Smooth muscle cell (in vitro differentiated cells): ENCODE measurements around the gene ATP2B2. TPM values are rescaled to one million over a fixed set of nuclear protein-coding genes. Genes with fewer than 3 reads are reported as not detected.

Experiments
- DNase-seq: peaks from one replicate; lab custom pipeline; 2025; ENCODE audit not compliant: unreplicated experiment; lab: John Stamatoyannopoulos, UW
- H2AFZ ChIP-seq: fragments of 200-600 bp; sonication (generic); 2 replicates; pipeline ENCODE4 v1.6.0; 2016; ENCODE audit warnings: antibody characterized with exemption, low read depth, mild to moderate bottlenecking
- H3F3A ChIP-seq: fragments of 200-600 bp; sonication (generic); 2 replicates; pipeline ENCODE4 v1.6.0; 2017; ENCODE audit warnings: antibody characterized with exemption, low read depth
- H3K27ac ChIP-seq: fragments of 200-600 bp; sonication (generic); 2 replicates; pipeline ENCODE4 v1.5.1; 2016; ENCODE audit warnings: low read depth, mild to moderate bottlenecking
- H3K27me3 ChIP-seq: fragments of 200-600 bp; sonication (generic); 2 replicates; pipeline ENCODE4 v1.6.1; 2016; ENCODE audit warnings: low read depth, mild to moderate bottlenecking
- H3K36me3 ChIP-seq: fragments of 200-600 bp; sonication (generic); 2 replicates; pipeline ENCODE4 v1.5.1; 2016; ENCODE audit warnings: low read depth
- H3K4me1 ChIP-seq: fragments of 200-600 bp; sonication (generic); 2 replicates; pipeline ENCODE4 v1.5.1; 2016; ENCODE audit warnings: low read depth
- H3K4me2 ChIP-seq: fragments of 200-600 bp; sonication (generic); 2 replicates; pipeline ENCODE4 v1.6.0; 2016; ENCODE audit warnings: mild to moderate bottlenecking
- H3K4me3 ChIP-seq: fragments of 200-600 bp; sonication (generic); 2 replicates; pipeline ENCODE4 v1.5.1; 2016; ENCODE audit warnings: mild to moderate bottlenecking
- H3K79me2 ChIP-seq: fragments of 200-600 bp; sonication (generic); 2 replicates; pipeline ENCODE4 v1.6.0; 2016; ENCODE audit warnings: low read depth, mild to moderate bottlenecking
- H3K9ac ChIP-seq: fragments of 200-600 bp; sonication (generic); 2 replicates; pipeline ENCODE4 v1.6.0; 2016; ENCODE audit warnings: low read depth
- H3K9me3 ChIP-seq: fragments of 200-600 bp; sonication (generic); replicated peaks from 2 replicates; pipeline ENCODE4 v1.5.1; 2016; ENCODE audit warnings: low read depth
- H4K20me1 ChIP-seq: fragments of 200-600 bp; sonication (generic); 2 replicates; pipeline ENCODE4 v1.6.0; 2016; ENCODE audit warnings: low read depth
- WGBS: methylation state at CpG from one replicate; pipeline ENCODE4 v1.1.7; 2016; ENCODE audit warnings: low lambda C conversion rate; 5-methylcytosine and 5-hydroxymethylcytosine counted together
- polyA plus RNA-seq: library from polyadenylated mRNA; unstranded; fragments of >200 nt; fragmentation: Nextera tagmentation; extraction: Ambion mirVana; gene quantifications from 2 replicates; pipeline ENCODE4 v1.2.1, GENCODE V29; 2016
- total RNA-seq: library from RNA; depleted of rRNA; stranded (reverse); fragments of >200 nt; gene quantifications from 2 replicates; pipeline ENCODE4 v1.2.3, GENCODE V29; 2014
- TF ChIP-seq, protein P1 (sequence below): fragments of 200-600 bp; sonication (generic); IDR thresholded peaks from 2 replicates; pipeline ENCODE4 v1.5.1; 2017; ENCODE audit warnings: borderline replicate concordance, mild to moderate bottlenecking, antibody characterized with exemption; ENCODE audit not compliant: insufficient read depth, poor library complexity, severe bottlenecking

ATP2B2 gene
- total and polyA plus RNA-seq, 2 experiments from 2014 or later, result not detected

DNA sequence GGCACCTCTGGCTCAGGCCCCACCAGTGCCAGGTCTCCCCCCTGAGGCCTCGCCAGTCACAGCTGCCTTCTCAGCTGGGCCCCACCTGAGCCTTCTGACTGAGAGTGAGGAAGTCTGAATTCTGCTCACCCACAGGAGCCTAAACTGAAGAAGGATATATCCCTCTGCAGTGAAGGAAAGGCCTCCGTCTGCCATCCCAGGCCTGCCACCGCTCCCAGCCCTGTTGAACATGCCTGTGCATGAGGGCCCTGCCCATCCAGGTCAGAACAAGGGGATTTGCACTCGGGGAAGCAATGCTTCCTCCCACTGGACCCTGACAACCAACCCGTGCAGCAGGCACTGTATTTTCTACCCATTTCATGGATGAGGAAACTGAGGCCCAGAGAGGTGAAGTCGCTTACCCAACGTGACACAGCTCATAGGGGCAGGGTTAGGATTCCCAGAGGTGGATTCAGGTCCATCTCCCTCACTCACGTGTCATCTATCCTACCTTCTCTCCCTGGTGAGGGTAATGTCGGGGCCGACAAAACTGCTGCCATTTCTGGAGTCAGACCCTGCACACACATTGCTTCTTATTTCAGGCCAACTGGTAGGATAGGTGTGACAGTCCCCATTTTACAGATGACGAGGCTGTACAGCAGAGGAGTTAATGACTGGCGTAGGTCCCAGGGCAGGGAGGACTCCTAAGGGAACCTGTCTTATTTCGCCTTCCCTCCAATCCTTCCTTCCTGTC, 22.6 kb downstream of the ATP2B2 start:
- Histone ChIP-seq H3K27me3 (no peaks in the 10 kb centered on the region), H3K9ac (no peak overlapping the region), H4K20me1 (no peaks in the 10 kb centered on the region), H3K4me2 (no peak overlapping the region), H2AFZ (no peak overlapping the region), H3K36me3 (no peaks in the 10 kb centered on the region), H3K79me2 (no peaks in the 10 kb centered on the region), H3K4me1 (no peaks in the 10 kb centered on the region), H3K9me3 (no peaks in the 10 kb centered on the region), H3K4me3 (no peak overlapping the region), H3K27ac (no peak overlapping the region), H3F3A (no peaks in the 10 kb centered on the region)
- DNase-seq, result no peak
- WGBS, result 89% methylated on average over 13 of the region's 13 CpGs
- TF ChIP-seq, protein P1, sequence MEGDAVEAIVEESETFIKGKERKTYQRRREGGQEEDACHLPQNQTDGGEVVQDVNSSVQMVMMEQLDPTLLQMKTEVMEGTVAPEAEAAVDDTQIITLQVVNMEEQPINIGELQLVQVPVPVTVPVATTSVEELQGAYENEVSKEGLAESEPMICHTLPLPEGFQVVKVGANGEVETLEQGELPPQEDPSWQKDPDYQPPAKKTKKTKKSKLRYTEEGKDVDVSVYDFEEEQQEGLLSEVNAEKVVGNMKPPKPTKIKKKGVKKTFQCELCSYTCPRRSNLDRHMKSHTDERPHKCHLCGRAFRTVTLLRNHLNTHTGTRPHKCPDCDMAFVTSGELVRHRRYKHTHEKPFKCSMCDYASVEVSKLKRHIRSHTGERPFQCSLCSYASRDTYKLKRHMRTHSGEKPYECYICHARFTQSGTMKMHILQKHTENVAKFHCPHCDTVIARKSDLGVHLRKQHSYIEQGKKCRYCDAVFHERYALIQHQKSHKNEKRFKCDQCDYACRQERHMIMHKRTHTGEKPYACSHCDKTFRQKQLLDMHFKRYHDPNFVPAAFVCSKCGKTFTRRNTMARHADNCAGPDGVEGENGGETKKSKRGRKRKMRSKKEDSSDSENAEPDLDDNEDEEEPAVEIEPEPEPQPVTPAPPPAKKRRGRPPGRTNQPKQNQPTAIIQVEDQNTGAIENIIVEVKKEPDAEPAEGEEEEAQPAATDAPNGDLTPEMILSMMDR, result no peak

DNA sequence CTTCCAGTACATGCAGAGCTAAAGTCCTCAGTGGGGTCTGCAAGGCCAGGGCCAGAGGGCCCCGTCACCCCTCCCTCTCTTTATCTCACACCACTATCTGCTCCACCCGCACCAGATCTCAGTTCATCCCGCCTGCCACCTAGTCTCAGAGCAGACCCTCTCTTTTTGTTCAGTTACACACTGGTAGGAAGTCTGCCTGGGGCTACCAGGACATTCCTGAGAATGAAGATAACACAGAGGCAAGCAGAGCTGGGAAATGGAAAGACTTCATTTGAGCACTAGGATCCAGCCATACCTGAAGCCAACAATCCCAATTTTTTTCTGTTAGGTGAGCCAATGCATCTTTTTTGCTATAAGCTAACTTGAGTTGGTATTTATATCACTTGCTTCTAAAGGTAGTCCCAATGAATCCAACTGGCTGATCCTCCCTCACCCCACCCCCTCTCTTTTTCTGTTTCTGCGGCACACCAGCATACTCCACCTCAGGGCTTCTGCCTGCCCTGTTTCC, 24.5 kb downstream of the ATP2B2 start:
- no peaks in the 10 kb centered on the region for H3K36me3 ChIP-seq
- H3K4me3 ChIP-seq, result no peak overlapping the region
- no peaks in the 10 kb centered on the region for H3F3A ChIP-seq
- H3K4me2 ChIP-seq, result no peak overlapping the region
- H3K9me3 ChIP-seq, result no peaks in the 10 kb centered on the region
- no peak overlapping the region for H3K27ac ChIP-seq
- DNase-seq, result no peak
- TF ChIP-seq, protein P1, result no peak
- H4K20me1 ChIP-seq, result no peaks in the 10 kb centered on the region
- H3K79me2 ChIP-seq, result no peaks in the 10 kb centered on the region
- H3K27me3 ChIP-seq, result no peaks in the 10 kb centered on the region
- 74% methylated on average over 4 of the region's 4 CpGs for WGBS
- H3K9ac ChIP-seq, result no peak overlapping the region
- H3K4me1 ChIP-seq, result no peaks in the 10 kb centered on the region
- H2AFZ ChIP-seq, result no peak overlapping the region

DNA sequence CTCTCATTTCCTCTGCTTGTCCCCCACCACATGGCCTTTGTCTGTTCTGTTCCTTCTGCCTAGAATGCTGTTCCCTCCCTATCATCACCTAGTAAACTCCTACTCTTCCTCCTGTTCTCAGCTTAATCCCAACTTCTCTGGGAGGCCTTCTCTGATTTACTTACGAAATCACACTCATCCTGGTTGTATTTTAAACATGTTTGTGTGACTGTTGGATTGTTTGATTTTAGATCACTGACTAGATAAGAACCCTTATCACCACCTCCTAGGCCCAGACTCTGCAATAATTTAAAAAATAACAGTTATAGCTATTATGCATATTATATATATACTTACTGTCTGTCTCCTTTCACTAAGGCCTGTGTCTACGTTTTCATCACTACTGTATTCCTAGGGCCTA, 26.1 kb downstream of the ATP2B2 start:
- H3K9ac ChIP-seq, result no peak overlapping the region
- H3F3A ChIP-seq, result no peaks in the 10 kb centered on the region
- no peak overlapping the region for H2AFZ ChIP-seq
- H3K36me3 ChIP-seq, result no peaks in the 10 kb centered on the region
- H3K27me3 ChIP-seq, result no peaks in the 10 kb centered on the region
- no peak overlapping the region for H3K4me3 ChIP-seq
- H3K4me1 ChIP-seq, result no peaks in the 10 kb centered on the region
- H3K79me2 ChIP-seq, result no peaks in the 10 kb centered on the region
- no peaks in the 10 kb centered on the region for H3K9me3 ChIP-seq
- DNase-seq, result no peak
- TF ChIP-seq, protein P1, result no peak
- no peak overlapping the region for H3K27ac ChIP-seq
- H3K4me2 ChIP-seq, result no peak overlapping the region
- H4K20me1 ChIP-seq, result no peaks in the 10 kb centered on the region
- 73% methylated on average over 2 of the region's 2 CpGs for WGBS

GRCh38 chr3:10475983-10476382, 29.4 kb downstream of the ATP2B2 start:
- DNase-seq, result no peak
- 92% methylated on average over 3 of the region's 3 CpGs for WGBS
- Histone ChIP-seq H3K4me1 (peaks cover 2% of the 10 kb centered on the region), H3K9me3 (no peaks in the 10 kb centered on the region), H4K20me1 (no peaks in the 10 kb centered on the region), H3K79me2 (no peaks in the 10 kb centered on the region), H3K9ac (no peak overlapping the region), H3K4me2 (no peak overlapping the region), H3K36me3 (no peaks in the 10 kb centered on the region), H2AFZ (no peak overlapping the region), H3K27me3 (no peaks in the 10 kb centered on the region), H3F3A (no peaks in the 10 kb centered on the region), H3K4me3 (no peak overlapping the region), H3K27ac (no peak overlapping the region)
- TF ChIP-seq, protein P1, result no peak
